ENCODE data around the gene TRIM39.

DNA sequence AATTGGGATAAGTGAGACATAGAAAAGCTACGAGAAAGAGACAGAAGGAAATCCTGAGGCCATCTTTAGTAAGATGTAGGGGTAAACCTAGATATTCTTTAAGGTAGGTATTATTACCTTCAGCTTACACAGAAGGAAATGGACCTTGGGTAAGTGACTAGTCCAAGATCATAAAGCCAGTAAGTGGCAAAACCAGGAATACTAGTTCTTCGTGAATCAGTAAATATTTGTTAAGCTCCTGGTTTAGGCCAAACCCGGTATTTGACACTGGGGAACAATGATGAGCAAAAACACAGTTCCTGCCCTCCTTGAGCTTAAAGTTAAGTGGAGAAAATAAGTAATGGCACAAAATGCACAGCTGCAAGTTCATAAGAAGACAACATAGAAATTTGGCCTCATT lies 5.3 kb downstream of the TRIM39 start:
- TF ChIP-seq GATA3 (IDR thresholded peaks at IDR 0.05; ENCODE audit: low read depth, low read length) (no peak), GATA2 (IDR thresholded peaks at IDR 0.05; ENCODE audit: low read depth, low read length) (no peak)

All from SH-SY5Y (cell line).